ENCODE data around the gene MYPN. TPM values are rescaled to one million over a fixed set of nuclear protein-coding genes. Genes with fewer than 3 reads are reported as not detected.

Gene MYPN
- total RNA-seq, 1 experiment from 2014 or later = 6.0 TPM

- TF ChIP-seq EZH2phosphoT487 (IDR thresholded peaks at IDR 0.05; ENCODE audit: borderline replicate concordance, low read length) (no peak), CTCF (conservative IDR thresholded peaks at IDR 0.05; ENCODE audit: low read depth, low read length) (no peak), EZH2 (IDR thresholded peaks at IDR 0.05; ENCODE audit: low read length, unreplicated experiment) (no peak)
- H3K9ac ChIP-seq (ENCODE audit: low read length) = no peak overlapping the region
- no peaks in the 10 kb centered on the region for H3K27me3 ChIP-seq (ENCODE audit: low read length)
- no peaks in the 10 kb centered on the region for H3K79me2 ChIP-seq (ENCODE audit: low read length)
- DNase-seq = no peak
- no TSS peak for BruUV-seq (replicated peaks)
- no peak for ATAC-seq
- no peak overlapping the region for H3K4me2 ChIP-seq (ENCODE audit: low read length)
- H3K27ac ChIP-seq (ENCODE audit: low read length) = no peak overlapping the region
- no peaks in the 10 kb centered on the region for H3K9me3 ChIP-seq (ENCODE audit: low read length)
- no peaks in the 10 kb centered on the region for H4K20me1 ChIP-seq (ENCODE audit: low read length)
- no peaks in the 10 kb centered on the region for H3F3A ChIP-seq (ENCODE audit: low read length, unreplicated experiment)
- H3K9me2 ChIP-seq (replicated peaks; ENCODE audit: low read length) = no peaks in the 10 kb centered on the region
- no peak overlapping the region for H3K4me3 ChIP-seq (ENCODE audit: low read length)
- no peaks in the 10 kb centered on the region for H3K4me1 ChIP-seq (ENCODE audit: insufficient read depth, low read length)
- POLR2A ChIA-PET (ENCODE audit: unreplicated experiment) = interaction anchor here (0.6 kb wide), 1 partner anchor 35 kb away, joined by 5 read pairs; no protein-coding TSS in a partner anchor
- intact Hi-C loops (cut with micrococcal nuclease) = no loop called here
- H3K36me3 ChIP-seq (ENCODE audit: low read depth, low read length) = no peaks in the 10 kb centered on the region
- CTCF ChIA-PET = no interaction called here
- no peak overlapping the region for H2AFZ ChIP-seq (ENCODE audit: low read length)
Measured at GRCh38 chr10:68247931-68248330, 138.6 kb downstream of the MYPN start.

GRCh38 chr10:68249297-68249696, 140.0 kb downstream of the MYPN start:
- TF ChIP-seq EZH2 (IDR thresholded peaks at IDR 0.05; ENCODE audit: low read length, unreplicated experiment) = no peak
- TF ChIP-seq CTCF (conservative IDR thresholded peaks at IDR 0.05; ENCODE audit: low read depth, low read length) = no peak
- no peak for TF ChIP-seq EZH2phosphoT487 (IDR thresholded peaks at IDR 0.05; ENCODE audit: borderline replicate concordance, low read length)
- Histone ChIP-seq H3K4me2 (ENCODE audit: low read length) (no peak overlapping the region), H3K4me3 (ENCODE audit: low read length) (no peak overlapping the region), H3F3A (ENCODE audit: low read length, unreplicated experiment) (no peaks in the 10 kb centered on the region), H4K20me1 (ENCODE audit: low read length) (no peaks in the 10 kb centered on the region), H3K9me2 (replicated peaks; ENCODE audit: low read length) (no peaks in the 10 kb centered on the region), H3K27me3 (ENCODE audit: low read length) (no peaks in the 10 kb centered on the region; the same call in 1 of the 2 replicates), H3K36me3 (ENCODE audit: low read depth, low read length) (no peaks in the 10 kb centered on the region), H3K9me3 (ENCODE audit: low read length) (no peaks in the 10 kb centered on the region), H3K9ac (ENCODE audit: low read length) (no peak overlapping the region), H3K4me1 (ENCODE audit: insufficient read depth, low read length) (no peaks in the 10 kb centered on the region), H3K27ac (ENCODE audit: low read length) (no peak overlapping the region), H3K79me2 (ENCODE audit: low read length) (no peaks in the 10 kb centered on the region), H2AFZ (ENCODE audit: low read length) (no peak overlapping the region)
- intact Hi-C loops (cut with micrococcal nuclease) = no loop called here
- ChIA-PET POLR2A (ENCODE audit: unreplicated experiment) (no interaction called here), CTCF (interaction anchor here (0.8 kb wide), 1 partner anchor 36 kb away, joined by 4 read pairs; no protein-coding TSS in a partner anchor)
- BruUV-seq (replicated peaks) = no TSS peak
- ATAC-seq (no peak), DNase-seq (no peak)

- no peak for ATAC-seq
- Histone ChIP-seq H4K20me1 (ENCODE audit: low read length) (no peaks in the 10 kb centered on the region), H3F3A (ENCODE audit: low read length, unreplicated experiment) (no peaks in the 10 kb centered on the region), H3K36me3 (ENCODE audit: low read depth, low read length) (no peaks in the 10 kb centered on the region), H3K4me2 (ENCODE audit: low read length) (no peak overlapping the region), H3K27ac (ENCODE audit: low read length) (no peak overlapping the region), H3K4me3 (ENCODE audit: low read length) (no peak overlapping the region), H3K9me3 (ENCODE audit: low read length) (no peaks in the 10 kb centered on the region), H3K9me2 (replicated peaks; ENCODE audit: low read length) (no peaks in the 10 kb centered on the region), H3K79me2 (ENCODE audit: low read length) (no peaks in the 10 kb centered on the region), H2AFZ (ENCODE audit: low read length) (no peak overlapping the region), H3K27me3 (ENCODE audit: low read length) (peaks cover 6% of the 10 kb centered on the region; the same call in 1 of the 2 replicates), H3K4me1 (ENCODE audit: insufficient read depth, low read length) (no peaks in the 10 kb centered on the region), H3K9ac (ENCODE audit: low read length) (no peak overlapping the region)
- ChIA-PET CTCF (no interaction called here), POLR2A (ENCODE audit: unreplicated experiment) (no interaction called here)
- no peak for DNase-seq
- intact Hi-C loops (cut with micrococcal nuclease) = no loop called here
- TF ChIP-seq EZH2phosphoT487 (IDR thresholded peaks at IDR 0.05; ENCODE audit: borderline replicate concordance, low read length) = no peak
- TF ChIP-seq EZH2 (IDR thresholded peaks at IDR 0.05; ENCODE audit: low read length, unreplicated experiment) = no peak
- no peak for TF ChIP-seq CTCF (conservative IDR thresholded peaks at IDR 0.05; ENCODE audit: low read depth, low read length)
- BruUV-seq (replicated peaks) = no TSS peak
Measured at GRCh38 chr10:68251151-68251550, 141.9 kb downstream of the MYPN start.

All from PC-3 (cell line).